Gastroesophageal sphincter (tissue), 3 donors: ENCODE results near the gene IZUMO4.

ENCODE experiments used
- EP300 ChIP-seq: sonication (generic); formaldehyde crosslinking; IDR thresholded peaks from one replicate; pipeline ENCODE4 v1.6.1; 2017; ENCODE audit warnings: antibody characterized with exemption, mild to moderate bottlenecking
- TF ChIP-seq, protein P1 (sequence below), 4 experiments: fragments of 200-600 bp in 2 of 4; fragments of 450-650 bp in 2 of 4; sonication (generic) in 1 of 4; IDR thresholded peaks; one replicate each; pipeline ENCODE4 v1.5.1; 2017 to 2019; ENCODE audit warnings: antibody characterized with exemption in 4 of 4, mild to moderate bottlenecking in 2 of 4, moderate library complexity in 2 of 4

DNA sequence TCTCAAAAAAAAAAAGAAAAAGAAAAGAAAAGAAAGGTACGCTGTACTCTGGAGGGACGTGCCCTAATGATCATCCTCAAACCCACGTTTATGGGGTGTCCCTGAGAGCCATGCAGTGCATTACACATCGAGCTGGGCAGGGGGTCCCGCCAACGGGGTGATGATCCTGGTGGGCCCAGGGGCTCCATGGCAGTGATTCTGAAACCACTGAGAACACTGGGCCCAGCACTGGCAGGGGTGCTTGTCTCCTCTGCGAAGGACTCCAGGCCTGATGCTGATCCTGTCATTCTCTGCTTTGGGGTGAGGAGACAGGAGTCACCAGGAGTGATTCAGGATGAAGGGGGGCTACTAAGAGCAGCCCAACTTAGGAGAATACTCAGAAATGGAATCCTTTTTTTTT is 19.3 kb upstream of the IZUMO4 start:
- TF ChIP-seq, protein P1, sequence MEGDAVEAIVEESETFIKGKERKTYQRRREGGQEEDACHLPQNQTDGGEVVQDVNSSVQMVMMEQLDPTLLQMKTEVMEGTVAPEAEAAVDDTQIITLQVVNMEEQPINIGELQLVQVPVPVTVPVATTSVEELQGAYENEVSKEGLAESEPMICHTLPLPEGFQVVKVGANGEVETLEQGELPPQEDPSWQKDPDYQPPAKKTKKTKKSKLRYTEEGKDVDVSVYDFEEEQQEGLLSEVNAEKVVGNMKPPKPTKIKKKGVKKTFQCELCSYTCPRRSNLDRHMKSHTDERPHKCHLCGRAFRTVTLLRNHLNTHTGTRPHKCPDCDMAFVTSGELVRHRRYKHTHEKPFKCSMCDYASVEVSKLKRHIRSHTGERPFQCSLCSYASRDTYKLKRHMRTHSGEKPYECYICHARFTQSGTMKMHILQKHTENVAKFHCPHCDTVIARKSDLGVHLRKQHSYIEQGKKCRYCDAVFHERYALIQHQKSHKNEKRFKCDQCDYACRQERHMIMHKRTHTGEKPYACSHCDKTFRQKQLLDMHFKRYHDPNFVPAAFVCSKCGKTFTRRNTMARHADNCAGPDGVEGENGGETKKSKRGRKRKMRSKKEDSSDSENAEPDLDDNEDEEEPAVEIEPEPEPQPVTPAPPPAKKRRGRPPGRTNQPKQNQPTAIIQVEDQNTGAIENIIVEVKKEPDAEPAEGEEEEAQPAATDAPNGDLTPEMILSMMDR (IDR thresholded peaks at IDR 0.05) = no peak
- no peak for TF ChIP-seq EP300
